ENCODE measurements around the gene CRIP2. TPM values are rescaled to one million over a fixed set of nuclear protein-coding genes. Genes with fewer than 3 reads are reported as not detected.

Gene CRIP2
- total and polyA plus RNA-seq, 2 of the 13 experiments (the other 11 are each of a cell fraction or from before 2014, with no cell fraction given): 31.6 to 37.9 TPM

DNA sequence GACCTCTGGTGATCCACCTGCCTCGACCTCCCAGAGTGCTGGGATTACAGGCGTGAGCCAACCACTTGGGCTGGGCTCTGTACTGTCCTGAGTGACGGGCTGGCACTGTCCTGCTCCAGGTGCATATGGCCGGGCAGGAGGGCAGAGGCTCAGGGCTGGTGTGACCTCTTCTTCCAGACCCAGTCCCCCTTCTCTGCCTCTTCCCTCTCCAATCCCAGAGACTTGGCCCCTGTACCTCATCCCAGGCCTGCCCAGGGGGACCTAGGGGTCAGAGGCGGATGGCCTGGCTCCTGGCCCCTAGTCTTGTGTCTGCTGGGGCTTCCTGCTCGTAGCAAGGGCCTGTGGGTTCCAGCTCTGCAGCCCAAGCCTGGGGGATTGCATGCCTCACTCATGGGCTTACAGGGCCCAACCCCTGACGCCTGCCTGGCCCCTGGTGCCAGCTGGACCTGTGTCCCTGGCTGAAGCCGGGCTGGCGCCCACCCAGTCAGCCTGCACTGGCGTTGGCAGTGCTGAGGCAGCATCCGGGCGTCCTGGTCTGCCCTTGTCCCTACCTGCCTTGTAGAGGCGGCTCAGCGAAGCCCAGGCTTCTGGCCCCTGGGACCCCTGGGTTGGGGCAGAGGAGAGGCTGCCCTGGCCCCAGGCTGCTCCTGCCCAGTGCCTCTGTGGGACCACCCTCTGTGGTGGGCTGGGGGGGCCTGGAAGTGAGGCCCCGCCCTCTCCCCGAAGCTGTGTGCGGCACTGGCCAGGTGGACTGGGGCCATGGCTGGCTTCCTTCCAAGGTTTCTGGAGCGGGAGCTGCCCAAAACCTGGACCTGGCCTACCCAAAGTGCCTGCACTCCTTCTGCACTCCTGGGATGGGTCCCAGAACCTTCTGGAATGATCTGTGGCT lies 20.7 kb downstream of the CRIP2 start (continued):
- TF ChIP-seq PPARG (CRISPR knock-in tag; conservative IDR thresholded peaks at IDR 0.05): no peak
- TF ChIP-seq ZNF569 (CRISPR knock-in tag; IDR thresholded peaks at IDR 0.05; ENCODE audit: borderline replicate concordance): 0 out of 2 replicates have a peak, but pooled peaks have one; percentile 24
- peak; percentile 35; the same call in 1 of the 2 replicates for TF ChIP-seq ZFP91 (CRISPR knock-in tag; IDR thresholded peaks at IDR 0.05; ENCODE audit: borderline replicate concordance)
- TF ChIP-seq, protein P1, sequence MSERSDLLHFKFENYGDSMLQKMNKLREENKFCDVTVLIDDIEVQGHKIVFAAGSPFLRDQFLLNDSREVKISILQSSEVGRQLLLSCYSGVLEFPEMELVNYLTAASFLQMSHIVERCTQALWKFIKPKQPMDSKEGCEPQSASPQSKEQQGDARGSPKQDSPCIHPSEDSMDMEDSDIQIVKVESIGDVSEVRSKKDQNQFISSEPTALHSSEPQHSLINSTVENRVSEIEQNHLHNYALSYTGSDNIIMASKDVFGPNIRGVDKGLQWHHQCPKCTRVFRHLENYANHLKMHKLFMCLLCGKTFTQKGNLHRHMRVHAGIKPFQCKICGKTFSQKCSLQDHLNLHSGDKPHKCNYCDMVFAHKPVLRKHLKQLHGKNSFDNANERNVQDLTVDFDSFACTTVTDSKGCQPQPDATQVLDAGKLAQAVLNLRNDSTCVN (CRISPR knock-in tag; IDR thresholded peaks at IDR 0.05; ENCODE audit: borderline replicate concordance): no peak
- TF ChIP-seq, protein P2, sequence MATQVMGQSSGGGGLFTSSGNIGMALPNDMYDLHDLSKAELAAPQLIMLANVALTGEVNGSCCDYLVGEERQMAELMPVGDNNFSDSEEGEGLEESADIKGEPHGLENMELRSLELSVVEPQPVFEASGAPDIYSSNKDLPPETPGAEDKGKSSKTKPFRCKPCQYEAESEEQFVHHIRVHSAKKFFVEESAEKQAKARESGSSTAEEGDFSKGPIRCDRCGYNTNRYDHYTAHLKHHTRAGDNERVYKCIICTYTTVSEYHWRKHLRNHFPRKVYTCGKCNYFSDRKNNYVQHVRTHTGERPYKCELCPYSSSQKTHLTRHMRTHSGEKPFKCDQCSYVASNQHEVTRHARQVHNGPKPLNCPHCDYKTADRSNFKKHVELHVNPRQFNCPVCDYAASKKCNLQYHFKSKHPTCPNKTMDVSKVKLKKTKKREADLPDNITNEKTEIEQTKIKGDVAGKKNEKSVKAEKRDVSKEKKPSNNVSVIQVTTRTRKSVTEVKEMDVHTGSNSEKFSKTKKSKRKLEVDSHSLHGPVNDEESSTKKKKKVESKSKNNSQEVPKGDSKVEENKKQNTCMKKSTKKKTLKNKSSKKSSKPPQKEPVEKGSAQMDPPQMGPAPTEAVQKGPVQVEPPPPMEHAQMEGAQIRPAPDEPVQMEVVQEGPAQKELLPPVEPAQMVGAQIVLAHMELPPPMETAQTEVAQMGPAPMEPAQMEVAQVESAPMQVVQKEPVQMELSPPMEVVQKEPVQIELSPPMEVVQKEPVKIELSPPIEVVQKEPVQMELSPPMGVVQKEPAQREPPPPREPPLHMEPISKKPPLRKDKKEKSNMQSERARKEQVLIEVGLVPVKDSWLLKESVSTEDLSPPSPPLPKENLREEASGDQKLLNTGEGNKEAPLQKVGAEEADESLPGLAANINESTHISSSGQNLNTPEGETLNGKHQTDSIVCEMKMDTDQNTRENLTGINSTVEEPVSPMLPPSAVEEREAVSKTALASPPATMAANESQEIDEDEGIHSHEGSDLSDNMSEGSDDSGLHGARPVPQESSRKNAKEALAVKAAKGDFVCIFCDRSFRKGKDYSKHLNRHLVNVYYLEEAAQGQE (IDR thresholded peaks at IDR 0.05; ENCODE audit: borderline replicate concordance in 1 of 2, low read depth in 1 of 2, low read length in 2 of 2): no peak
- no peak for TF ChIP-seq TAF1 (CRISPR knock-in tag; IDR thresholded peaks at IDR 0.05)
- TF ChIP-seq, protein P3, sequence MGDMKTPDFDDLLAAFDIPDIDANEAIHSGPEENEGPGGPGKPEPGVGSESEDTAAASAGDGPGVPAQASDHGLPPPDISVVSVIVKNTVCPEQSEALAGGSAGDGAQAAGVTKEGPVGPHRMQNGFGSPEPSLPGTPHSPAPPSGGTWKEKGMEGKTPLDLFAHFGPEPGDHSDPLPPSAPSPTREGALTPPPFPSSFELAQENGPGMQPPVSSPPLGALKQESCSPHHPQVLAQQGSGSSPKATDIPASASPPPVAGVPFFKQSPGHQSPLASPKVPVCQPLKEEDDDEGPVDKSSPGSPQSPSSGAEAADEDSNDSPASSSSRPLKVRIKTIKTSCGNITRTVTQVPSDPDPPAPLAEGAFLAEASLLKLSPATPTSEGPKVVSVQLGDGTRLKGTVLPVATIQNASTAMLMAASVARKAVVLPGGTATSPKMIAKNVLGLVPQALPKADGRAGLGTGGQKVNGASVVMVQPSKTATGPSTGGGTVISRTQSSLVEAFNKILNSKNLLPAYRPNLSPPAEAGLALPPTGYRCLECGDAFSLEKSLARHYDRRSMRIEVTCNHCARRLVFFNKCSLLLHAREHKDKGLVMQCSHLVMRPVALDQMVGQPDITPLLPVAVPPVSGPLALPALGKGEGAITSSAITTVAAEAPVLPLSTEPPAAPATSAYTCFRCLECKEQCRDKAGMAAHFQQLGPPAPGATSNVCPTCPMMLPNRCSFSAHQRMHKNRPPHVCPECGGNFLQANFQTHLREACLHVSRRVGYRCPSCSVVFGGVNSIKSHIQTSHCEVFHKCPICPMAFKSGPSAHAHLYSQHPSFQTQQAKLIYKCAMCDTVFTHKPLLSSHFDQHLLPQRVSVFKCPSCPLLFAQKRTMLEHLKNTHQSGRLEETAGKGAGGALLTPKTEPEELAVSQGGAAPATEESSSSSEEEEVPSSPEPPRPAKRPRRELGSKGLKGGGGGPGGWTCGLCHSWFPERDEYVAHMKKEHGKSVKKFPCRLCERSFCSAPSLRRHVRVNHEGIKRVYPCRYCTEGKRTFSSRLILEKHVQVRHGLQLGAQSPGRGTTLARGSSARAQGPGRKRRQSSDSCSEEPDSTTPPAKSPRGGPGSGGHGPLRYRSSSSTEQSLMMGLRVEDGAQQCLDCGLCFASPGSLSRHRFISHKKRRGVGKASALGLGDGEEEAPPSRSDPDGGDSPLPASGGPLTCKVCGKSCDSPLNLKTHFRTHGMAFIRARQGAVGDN (CRISPR knock-in tag; IDR thresholded peaks at IDR 0.05): peak; percentile 40
- no peak for TF ChIP-seq IRF1 (CRISPR knock-in tag; IDR thresholded peaks at IDR 0.05; ENCODE audit: low read depth)
- peak; percentile 59 for TF ChIP-seq ZNF781 (CRISPR knock-in tag; IDR thresholded peaks at IDR 0.05; ENCODE audit: borderline replicate concordance, not compliant biosample characterization)
- TF ChIP-seq ZBTB34 (CRISPR knock-in tag; IDR thresholded peaks at IDR 0.05): 0 out of 2 replicates have a peak, but pooled peaks have one; percentile 46
- no peak for TF ChIP-seq ZNF431 (CRISPR knock-in tag; IDR thresholded peaks at IDR 0.05; ENCODE audit: borderline replicate concordance, low read depth)

Data from HepG2 (cell line).